Spleen (tissue), 7 donors: ENCODE results near the gene ARF1.

Source experiments
- POLR2A ChIP-seq, 3 donors: fragments of 450-650 bp; IDR thresholded peaks; one replicate each; pipeline ENCODE4 v1.5.1; 2017; ENCODE audit warnings: antibody characterized with exemption in 3 of 3, mild to moderate bottlenecking in 1 of 3
- POLR2AphosphoS5 ChIP-seq, 3 donors: sonication (generic); formaldehyde crosslinking; IDR thresholded peaks; one replicate each; pipeline ENCODE4 v1.5.1; 2017; ENCODE audit warnings: antibody characterized with exemption in 3 of 3
- TF ChIP-seq, protein P1 (sequence below), 11 experiments: fragments of 200-600 bp in 7 of 11; fragments of 450-650 bp in 4 of 11; sonication (generic) in 4 of 11; IDR thresholded peaks in 8 of 11; conservative IDR thresholded peaks in 3 of 11; 1 replicate in 7 of 11; 2 replicates in 4 of 11; pipeline versions ENCODE4 v1.4.0 to v1.8.0; 2016 to 2021; ENCODE audit warnings: antibody characterized with exemption in 11 of 11, inconsistent platforms in 4 of 11, mild to moderate bottlenecking in 1 of 11
- donor health status: DM: no; HTN: no; CAD: no; lungs with moderate emphysema.
- donor health status: DM: no; HTN: no; CAD: no.
- donor health status: DM: no; HTN: no; CAD: no.

DNA sequence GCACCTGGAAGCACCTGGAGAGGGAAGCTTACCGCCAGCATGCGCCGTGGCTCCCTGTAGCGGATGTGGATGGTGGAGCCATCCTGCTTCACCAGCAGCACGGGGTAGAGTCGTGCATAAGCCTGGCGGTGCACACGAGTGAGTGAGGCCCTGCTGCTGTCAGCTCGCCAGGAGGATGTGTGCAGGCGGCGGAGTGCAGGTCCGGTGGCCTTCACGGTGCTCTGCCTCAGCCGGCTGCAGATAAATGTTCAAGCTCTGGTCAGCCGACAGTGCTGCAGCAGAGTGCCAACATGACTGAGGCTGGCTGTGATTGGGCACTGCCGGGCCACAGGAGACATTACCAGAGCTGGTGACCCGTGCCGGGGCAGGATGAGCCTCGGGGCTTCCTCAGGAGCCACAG, 25.1 kb downstream of the ARF1 start:
- TF ChIP-seq, protein P1, sequence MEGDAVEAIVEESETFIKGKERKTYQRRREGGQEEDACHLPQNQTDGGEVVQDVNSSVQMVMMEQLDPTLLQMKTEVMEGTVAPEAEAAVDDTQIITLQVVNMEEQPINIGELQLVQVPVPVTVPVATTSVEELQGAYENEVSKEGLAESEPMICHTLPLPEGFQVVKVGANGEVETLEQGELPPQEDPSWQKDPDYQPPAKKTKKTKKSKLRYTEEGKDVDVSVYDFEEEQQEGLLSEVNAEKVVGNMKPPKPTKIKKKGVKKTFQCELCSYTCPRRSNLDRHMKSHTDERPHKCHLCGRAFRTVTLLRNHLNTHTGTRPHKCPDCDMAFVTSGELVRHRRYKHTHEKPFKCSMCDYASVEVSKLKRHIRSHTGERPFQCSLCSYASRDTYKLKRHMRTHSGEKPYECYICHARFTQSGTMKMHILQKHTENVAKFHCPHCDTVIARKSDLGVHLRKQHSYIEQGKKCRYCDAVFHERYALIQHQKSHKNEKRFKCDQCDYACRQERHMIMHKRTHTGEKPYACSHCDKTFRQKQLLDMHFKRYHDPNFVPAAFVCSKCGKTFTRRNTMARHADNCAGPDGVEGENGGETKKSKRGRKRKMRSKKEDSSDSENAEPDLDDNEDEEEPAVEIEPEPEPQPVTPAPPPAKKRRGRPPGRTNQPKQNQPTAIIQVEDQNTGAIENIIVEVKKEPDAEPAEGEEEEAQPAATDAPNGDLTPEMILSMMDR (IDR thresholded peaks at IDR 0.05 in 8 of 11, conservative IDR thresholded peaks at IDR 0.05 in 3 of 11) = no peak
- TF ChIP-seq POLR2AphosphoS5 (IDR thresholded peaks at IDR 0.05) (no peak), POLR2A (IDR thresholded peaks at IDR 0.05) (no peak)
